ENCODE data around the gene SLC37A1.

The SLC37A1 gene

GRCh38 chr21:42558846-42559245 lies 45.2 kb downstream of the SLC37A1 start:
- no peaks in the 10 kb centered on the region for H3K9me3 ChIP-seq (ENCODE audit: control insufficient read depth, insufficient read depth, low read depth, low read length)
- no peaks in the 10 kb centered on the region for H3K4me1 ChIP-seq (ENCODE audit: control insufficient read depth, insufficient read depth, low read length)
- TF ChIP-seq ZNF830 (tag by site-specific recombination; IDR thresholded peaks at IDR 0.05; ENCODE audit: low read depth) (no peak), PBX3 (CRISPR knock-in tag; IDR thresholded peaks at IDR 0.05) (no peak), ZNF132 (tag by site-specific recombination; IDR thresholded peaks at IDR 0.05; ENCODE audit: borderline replicate concordance) (no peak), ZNF837 (tag by site-specific recombination; IDR thresholded peaks at IDR 0.05) (no peak)
- ChIA-PET POLR2A (no interaction called here), CTCF (no interaction called here)
- no peak overlapping the region for H3K4me3 ChIP-seq (ENCODE audit: low read depth, low read length)
- H3K36me3 ChIP-seq (ENCODE audit: control insufficient read depth in 2 of 2, insufficient read depth in 1 of 2, low read length in 2 of 2): peaks cover 0 to 6% of the 10 kb centered on the region in 2 experiments; a peak in 1 of 3 replicates
- H3K27ac ChIP-seq (ENCODE audit: extremely low read depth, low read depth, low read length): no peak overlapping the region

GRCh38 chr21:42559326-42559725 lies 45.7 kb downstream of the SLC37A1 start:
- Histone ChIP-seq H3K4me3 (ENCODE audit: low read depth, low read length) (no peak overlapping the region), H3K9me3 (ENCODE audit: control insufficient read depth, insufficient read depth, low read depth, low read length) (no peaks in the 10 kb centered on the region), H3K4me1 (ENCODE audit: control insufficient read depth, insufficient read depth, low read length) (no peaks in the 10 kb centered on the region), H3K36me3 (ENCODE audit: control insufficient read depth in 2 of 2, insufficient read depth in 1 of 2, low read length in 2 of 2) (peaks cover 0 to 6% of the 10 kb centered on the region in 2 experiments; a peak in 1 of 3 replicates), H3K27ac (ENCODE audit: extremely low read depth, low read depth, low read length) (no peak overlapping the region)
- TF ChIP-seq ZNF274 (IDR thresholded peaks at IDR 0.05; ENCODE audit: low read length): no peak
- no peak for TF ChIP-seq ZNF274 (tag by site-specific recombination; IDR thresholded peaks at IDR 0.05; ENCODE audit: borderline replicate concordance)
- no peak for TF ChIP-seq ZBTB8A (tag by site-specific recombination; IDR thresholded peaks at IDR 0.05)
- TF ChIP-seq ZNF155 (tag by site-specific recombination; IDR thresholded peaks at IDR 0.05): no peak
- ChIA-PET CTCF (interaction anchor here (1.1 kb wide), 1 partner anchor 23 kb away, joined by 3 read pairs; no protein-coding TSS in a partner anchor), POLR2A (no interaction called here)

GRCh38 chr21:42560517-42561179 lies 47.0 kb downstream of the SLC37A1 start:
- Histone ChIP-seq H3K9me3 (ENCODE audit: control insufficient read depth, insufficient read depth, low read depth, low read length) (no peaks in the 10 kb centered on the region), H3K27ac (ENCODE audit: extremely low read depth, low read depth, low read length) (no peak overlapping the region), H3K4me1 (ENCODE audit: control insufficient read depth, insufficient read depth, low read length) (no peaks in the 10 kb centered on the region), H3K4me3 (ENCODE audit: low read depth, low read length) (no peak overlapping the region), H3K36me3 (ENCODE audit: control insufficient read depth in 2 of 2, insufficient read depth in 1 of 2, low read length in 2 of 2) (peaks cover 0 to 4% of the 10 kb centered on the region in 2 experiments; a peak in 1 of 3 replicates)
- TF ChIP-seq ZNF175 (tag by site-specific recombination; IDR thresholded peaks at IDR 0.05) (no peak), RBAK (tag by site-specific recombination; IDR thresholded peaks at IDR 0.05) (no peak), HOXA7 (CRISPR knock-in tag; IDR thresholded peaks at IDR 0.05; ENCODE audit: borderline replicate concordance) (no peak), KLF16 (tag by site-specific recombination; IDR thresholded peaks at IDR 0.05) (no peak), SCRT1 (tag by site-specific recombination; IDR thresholded peaks at IDR 0.05; ENCODE audit: borderline replicate concordance) (no peak), GFI1B (tag by site-specific recombination; IDR thresholded peaks at IDR 0.05) (no peak), ZIC2 (tag by site-specific recombination; IDR thresholded peaks at IDR 0.05) (no peak)
- ChIA-PET CTCF (interaction anchor here (0.7 to 1.1 kb wide), 3 partner anchors 24 to 251 kb away, joined by 3 to 4 read pairs (median 3); no protein-coding TSS in a partner anchor), POLR2A (no interaction called here)

- H3K36me3 ChIP-seq (ENCODE audit: control insufficient read depth in 2 of 2, insufficient read depth in 1 of 2, low read length in 2 of 2): peaks cover 0 to 3% of the 10 kb centered on the region in 2 experiments; a peak in 1 of 3 replicates
- no peak overlapping the region for H3K27ac ChIP-seq (ENCODE audit: extremely low read depth, low read depth, low read length)
- TF ChIP-seq KLF17 (tag by site-specific recombination; IDR thresholded peaks at IDR 0.05): peak; percentile 56; the same call in 1 of the 2 replicates
- no peak for TF ChIP-seq ZBTB44 (tag by site-specific recombination; IDR thresholded peaks at IDR 0.05)
- no peak for TF ChIP-seq ZNF560 (tag by site-specific recombination; IDR thresholded peaks at IDR 0.05; ENCODE audit: borderline replicate concordance)
- peak; percentile 91 for TF ChIP-seq SCRT2 (tag by site-specific recombination; IDR thresholded peaks at IDR 0.05)
- TF ChIP-seq ZNF169 (tag by site-specific recombination; IDR thresholded peaks at IDR 0.05): no peak
- no peak for TF ChIP-seq WT1 (tag by site-specific recombination; IDR thresholded peaks at IDR 0.05)
- TF ChIP-seq ZNF202 (tag by site-specific recombination; IDR thresholded peaks at IDR 0.05; ENCODE audit: borderline replicate concordance): no peak
- peak; percentile 36 for TF ChIP-seq ZIC2 (tag by site-specific recombination; IDR thresholded peaks at IDR 0.05)
Observed at GRCh38 chr21:42561762-42562650, 48.4 kb downstream of the SLC37A1 start.

More at GRCh38 chr21:42561762-42562650, 48.4 kb downstream of the SLC37A1 start:
- H3K4me3 ChIP-seq (ENCODE audit: low read depth, low read length): no peak overlapping the region
- CTCF ChIA-PET: interaction anchor here (0.8 kb wide), 1 partner anchor 31 kb away, joined by 4 read pairs; no protein-coding TSS in a partner anchor
- POLR2A ChIA-PET: no interaction called here
- no peaks in the 10 kb centered on the region for H3K4me1 ChIP-seq (ENCODE audit: control insufficient read depth, insufficient read depth, low read length)
- H3K9me3 ChIP-seq (ENCODE audit: control insufficient read depth, insufficient read depth, low read depth, low read length): no peaks in the 10 kb centered on the region
